G401.6 (cell line): ENCODE measurements around the gene CERT1.
A peak's percentile ranks its signal among the peaks of the same experiment; 100 is the strongest.
"Not testable (repeated sequence)": the region's sequence is repeated elsewhere in the genome, so short reads cannot be mapped to it uniquely, and the experiment has no call there.

ENCODE experiments used
- FAIRE-seq: peaks from 2 replicates; lab custom pipeline; 2012; peaks lifted over from hg19 to GRCh38; lab: Jason Lieb, UNC

CERT1 gene, protein sequence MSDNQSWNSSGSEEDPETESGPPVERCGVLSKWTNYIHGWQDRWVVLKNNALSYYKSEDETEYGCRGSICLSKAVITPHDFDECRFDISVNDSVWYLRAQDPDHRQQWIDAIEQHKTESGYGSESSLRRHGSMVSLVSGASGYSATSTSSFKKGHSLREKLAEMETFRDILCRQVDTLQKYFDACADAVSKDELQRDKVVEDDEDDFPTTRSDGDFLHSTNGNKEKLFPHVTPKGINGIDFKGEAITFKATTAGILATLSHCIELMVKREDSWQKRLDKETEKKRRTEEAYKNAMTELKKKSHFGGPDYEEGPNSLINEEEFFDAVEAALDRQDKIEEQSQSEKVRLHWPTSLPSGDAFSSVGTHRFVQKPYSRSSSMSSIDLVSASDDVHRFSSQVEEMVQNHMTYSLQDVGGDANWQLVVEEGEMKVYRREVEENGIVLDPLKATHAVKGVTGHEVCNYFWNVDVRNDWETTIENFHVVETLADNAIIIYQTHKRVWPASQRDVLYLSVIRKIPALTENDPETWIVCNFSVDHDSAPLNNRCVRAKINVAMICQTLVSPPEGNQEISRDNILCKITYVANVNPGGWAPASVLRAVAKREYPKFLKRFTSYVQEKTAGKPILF

DNA sequence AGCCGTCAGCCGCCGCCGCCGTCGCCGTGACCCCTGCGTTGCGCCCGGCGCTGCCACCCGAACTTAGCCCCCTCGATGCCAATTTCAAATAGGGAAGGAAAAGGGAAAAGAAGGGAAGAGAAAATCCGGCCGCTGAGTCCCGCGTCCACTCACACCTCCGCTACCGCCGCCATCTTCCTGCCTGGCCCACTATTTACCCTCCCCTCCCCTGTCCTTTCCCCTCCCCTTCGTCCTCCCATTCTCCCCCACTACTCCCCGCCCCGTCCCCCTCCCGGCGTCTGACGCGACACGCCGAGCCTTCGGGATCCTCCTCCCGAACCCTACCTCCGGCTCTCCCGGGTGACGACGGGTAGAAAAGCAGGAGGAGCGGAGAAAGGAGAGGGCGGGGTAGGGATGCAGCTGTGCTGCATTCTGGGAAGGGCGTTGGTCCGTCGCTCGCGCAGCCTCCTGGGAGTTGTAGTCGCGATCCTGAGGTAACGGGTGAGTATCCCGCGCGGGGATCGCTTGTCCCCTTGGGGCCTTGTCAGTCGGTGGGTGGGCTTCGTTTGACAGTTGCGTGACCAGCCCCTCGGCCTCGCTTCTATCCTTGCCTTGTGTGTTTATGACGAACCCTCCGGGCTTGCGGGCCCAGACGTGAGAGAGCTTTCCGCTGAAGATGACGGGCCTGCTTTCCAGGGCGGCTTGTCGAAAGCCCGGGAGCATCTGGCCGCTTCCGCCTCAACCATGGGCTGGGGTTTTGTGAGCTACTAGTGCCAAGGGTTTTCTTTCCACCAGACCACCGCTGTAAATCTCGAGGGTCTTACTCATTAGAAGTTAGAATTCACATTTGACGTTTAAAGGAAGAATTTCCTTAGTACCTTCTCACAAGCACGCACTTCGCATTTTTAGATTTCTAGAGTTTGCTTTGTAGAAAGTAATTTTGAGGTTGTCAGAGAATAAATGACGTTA, at the start of gene CERT1, which contains the start of gene POLK:
TSS of gene CERT1 (minus strand) at position 195 of the 948 bp plus-strand sequence. CDS start 422 bp downstream, outside the sequence.
TSS of gene POLK (plus strand) at position 457 of the 948 bp plus-strand sequence.
- FAIRE-seq, result peak; percentile 97

DNA sequence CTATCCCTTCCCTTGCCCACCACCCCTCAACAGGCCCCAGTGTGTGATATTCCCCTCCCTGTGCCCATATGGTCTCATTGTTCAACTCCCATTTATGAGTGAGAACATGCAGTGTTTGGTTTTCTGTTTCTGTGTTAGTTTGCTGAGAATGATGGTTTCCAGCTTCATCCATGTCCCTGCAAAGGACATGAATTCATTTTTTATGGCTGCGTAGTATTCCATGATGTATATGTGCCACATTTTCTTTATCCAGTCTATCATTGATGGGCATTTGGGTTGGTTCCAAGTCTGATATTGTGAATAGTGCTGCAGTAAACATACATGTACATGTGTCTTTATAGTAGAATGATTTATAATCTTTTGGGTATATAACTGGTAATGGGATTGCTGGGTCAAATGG, 49.2 kb upstream of the CERT1 start:
- not testable (repeated sequence) for FAIRE-seq

DNA sequence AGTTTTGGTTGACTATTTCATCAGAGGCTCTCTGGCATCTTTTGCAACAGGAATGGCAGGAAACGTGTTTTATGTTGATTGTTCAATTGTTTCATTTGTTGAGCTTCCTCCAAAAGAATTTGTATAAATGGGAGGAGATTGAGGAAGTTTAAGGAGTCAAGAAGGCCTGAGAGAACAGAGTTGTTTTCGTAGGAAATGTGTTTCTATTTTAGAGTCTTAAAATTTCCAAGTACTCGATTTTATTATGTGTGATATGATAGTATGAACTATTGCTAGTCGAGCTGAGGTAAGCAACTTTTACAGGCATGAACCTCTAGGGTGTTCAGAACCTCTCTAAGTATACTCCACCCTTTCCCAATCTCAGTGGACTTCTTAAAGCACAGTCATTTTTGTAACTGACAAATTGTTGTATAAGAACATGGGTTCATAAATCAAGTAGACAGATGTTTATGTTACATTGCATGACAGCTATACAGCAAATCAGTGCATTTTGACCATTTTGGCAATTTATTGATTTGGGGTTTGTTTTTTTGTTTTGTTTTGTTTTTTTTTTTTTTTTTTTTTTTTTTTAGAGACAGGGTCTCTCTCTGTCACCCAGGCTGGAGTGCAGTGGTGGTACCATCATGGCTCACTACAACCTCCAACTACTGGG, 47.7 kb upstream of the CERT1 start:
- FAIRE-seq, result no peak

DNA sequence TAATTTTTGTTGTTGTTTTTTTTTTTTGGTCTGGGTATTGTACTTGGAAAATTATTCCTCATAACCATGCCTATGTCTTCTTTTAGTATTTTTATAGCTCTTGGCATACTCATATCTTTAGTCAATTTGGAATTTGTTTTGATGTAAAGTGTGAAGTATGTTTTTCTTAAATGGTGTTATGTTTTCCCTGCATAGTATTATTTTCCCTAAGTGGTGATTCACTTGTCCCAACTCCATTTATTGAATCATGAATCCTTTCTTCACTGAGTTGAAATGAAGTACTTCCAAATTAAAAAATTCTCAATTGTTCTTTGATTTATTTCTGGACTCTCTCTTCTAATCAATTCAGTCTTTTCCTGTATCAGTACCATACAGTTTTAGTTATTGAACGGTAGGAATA, 46.8 kb upstream of the CERT1 start:
- FAIRE-seq, result no peak

DNA sequence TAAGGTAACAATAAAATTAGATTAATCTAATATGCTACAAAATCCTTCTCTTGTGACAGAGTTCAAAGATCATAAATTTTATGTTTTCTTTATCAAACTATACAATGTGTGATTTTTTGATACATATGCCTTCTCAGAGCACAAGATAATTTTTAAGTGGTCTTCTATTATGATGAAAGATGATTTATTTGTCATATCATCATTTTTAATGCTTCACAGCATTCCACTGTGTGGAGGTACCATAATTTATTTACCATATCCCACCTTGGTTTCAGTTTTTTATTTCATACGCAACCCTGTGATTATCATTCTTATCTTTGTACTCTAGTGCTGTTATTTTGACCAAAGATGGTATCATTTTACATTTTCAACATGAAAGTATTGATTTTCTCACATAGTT, 41.9 kb upstream of the CERT1 start:
- no peak for FAIRE-seq

DNA sequence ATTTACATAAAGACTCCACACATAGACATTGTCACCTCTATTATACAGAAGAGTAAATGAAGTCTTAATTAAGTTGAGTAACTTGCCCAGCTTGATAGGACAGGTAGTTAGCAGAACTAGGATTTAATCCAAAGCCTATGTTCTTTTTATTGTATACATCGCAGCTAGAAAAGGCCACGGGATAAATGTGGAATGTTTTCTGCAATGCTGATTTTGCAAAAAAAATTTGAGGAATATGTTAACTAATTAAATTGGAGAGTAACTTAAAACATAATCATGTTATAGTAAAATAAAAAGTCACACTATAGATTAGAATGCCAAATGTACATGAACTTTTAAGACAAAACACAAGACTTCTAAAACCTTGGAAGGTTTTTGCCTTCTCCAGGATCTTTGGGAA, 41.3 kb upstream of the CERT1 start:
- peak; percentile 40 for FAIRE-seq

DNA sequence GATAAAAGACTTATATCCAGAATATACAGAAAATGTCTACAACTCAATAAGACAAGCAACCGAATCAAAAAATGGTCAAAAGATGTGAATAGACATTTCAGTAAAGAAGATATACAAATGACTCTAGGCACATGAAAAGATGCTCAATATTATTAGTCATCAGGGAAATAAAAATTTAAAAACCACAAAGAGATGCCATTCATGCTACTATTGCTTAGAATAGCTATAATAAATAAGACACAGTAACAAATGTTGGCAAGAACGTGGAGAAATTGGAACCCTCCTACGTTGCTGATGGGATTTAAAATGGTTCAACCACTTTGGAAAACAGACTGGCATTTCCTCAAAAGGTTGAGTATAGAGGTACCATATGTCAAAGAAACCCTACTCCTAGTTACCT, 40.0 kb upstream of the CERT1 start:
- FAIRE-seq, result no peak

DNA sequence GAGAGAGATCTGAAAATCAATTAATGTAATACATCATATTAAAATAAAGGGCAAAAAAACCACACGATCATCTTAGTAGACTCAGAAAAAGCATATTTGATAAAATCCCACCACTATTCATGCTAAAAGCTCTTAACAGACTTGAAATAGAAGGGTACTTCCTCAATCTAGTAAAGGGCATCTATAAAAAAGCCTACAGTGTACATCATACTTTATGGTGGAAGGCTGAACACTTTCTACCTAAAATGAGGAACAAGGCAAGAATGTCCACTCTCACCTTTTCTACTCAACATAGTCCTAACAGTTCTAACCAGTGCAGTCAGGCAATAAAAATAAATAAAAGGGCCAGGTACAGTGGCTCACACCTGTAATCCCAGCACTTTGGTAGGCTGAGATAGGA, 39.2 kb upstream of the CERT1 start:
- FAIRE-seq, result no peak

DNA sequence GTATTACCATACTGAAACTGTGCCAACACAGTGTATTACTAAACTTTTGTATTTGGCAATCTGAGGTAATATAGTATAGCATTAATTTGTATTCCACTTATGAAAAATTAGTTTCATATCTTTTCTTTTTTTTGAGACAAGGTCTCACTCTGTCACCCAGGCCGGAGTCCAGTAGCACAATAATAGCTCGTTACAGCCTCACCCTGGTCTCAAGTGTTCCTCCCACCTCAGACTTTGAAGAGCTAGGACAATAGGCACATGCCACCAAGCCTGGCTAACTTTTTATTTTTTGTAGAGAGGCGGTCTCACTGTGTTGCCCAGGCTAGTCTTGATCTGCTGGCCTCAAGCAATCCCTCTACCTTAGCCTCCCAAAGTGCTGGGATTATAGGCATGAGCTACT, 36.4 kb upstream of the CERT1 start:
- no peak for FAIRE-seq

DNA sequence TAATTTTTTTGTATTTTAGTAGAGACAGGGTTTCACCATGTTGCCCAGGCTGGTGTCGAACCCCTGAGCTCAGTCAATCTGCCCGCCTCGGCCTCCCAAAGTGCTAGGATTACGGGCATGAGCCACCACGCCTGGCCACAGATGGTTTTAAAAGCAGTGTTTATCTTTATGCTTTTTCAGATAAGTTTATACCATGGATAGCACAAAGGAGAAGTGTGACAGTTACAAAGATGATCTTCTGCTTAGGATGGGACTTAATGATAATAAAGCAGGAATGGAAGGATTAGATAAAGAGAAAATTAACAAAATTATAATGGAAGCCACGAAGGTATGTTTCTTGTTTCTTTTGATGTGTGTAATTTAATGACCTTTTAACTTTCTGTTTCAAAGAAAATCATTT, 35.4 kb upstream of the CERT1 start:
- FAIRE-seq, result no peak

DNA sequence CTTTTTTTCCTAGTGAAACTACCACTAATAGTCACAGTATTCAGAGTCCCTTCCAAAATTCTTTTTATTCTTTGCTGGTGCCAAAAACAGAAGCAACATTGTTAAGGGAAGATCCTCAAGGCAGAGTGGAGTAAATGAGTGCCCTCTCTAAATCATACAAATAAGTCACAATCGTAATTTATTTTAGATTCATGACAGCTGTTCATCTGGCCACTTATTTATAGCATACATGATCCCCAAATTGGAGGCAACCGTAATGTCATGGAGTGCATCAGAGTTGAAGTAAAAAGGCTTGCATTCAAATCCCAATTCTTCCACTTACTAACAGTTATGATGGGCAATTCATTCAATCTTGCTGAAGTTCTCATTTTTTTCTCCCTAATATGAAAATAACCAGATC, 33.7 kb upstream of the CERT1 start:
- no peak for FAIRE-seq

DNA sequence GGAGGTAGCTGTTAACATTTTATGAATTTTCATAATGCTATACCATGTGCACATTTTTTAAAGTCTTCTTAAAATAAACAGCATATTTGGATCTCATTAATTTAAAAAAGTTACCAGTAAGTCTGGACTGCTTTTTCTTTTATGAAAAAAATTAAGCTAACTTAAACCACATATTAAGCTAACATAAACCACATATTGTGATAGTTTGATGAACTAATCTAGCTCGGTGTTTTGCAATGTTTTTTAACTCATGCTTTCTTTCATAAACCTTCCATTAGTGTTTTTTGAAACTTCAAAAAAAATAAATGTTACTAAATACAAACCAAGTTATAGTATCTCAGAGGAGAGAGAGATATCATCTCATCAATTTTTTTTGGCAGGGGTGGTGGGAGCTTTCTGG, 26.8 kb upstream of the CERT1 start:
- FAIRE-seq, result peak; percentile 41

DNA sequence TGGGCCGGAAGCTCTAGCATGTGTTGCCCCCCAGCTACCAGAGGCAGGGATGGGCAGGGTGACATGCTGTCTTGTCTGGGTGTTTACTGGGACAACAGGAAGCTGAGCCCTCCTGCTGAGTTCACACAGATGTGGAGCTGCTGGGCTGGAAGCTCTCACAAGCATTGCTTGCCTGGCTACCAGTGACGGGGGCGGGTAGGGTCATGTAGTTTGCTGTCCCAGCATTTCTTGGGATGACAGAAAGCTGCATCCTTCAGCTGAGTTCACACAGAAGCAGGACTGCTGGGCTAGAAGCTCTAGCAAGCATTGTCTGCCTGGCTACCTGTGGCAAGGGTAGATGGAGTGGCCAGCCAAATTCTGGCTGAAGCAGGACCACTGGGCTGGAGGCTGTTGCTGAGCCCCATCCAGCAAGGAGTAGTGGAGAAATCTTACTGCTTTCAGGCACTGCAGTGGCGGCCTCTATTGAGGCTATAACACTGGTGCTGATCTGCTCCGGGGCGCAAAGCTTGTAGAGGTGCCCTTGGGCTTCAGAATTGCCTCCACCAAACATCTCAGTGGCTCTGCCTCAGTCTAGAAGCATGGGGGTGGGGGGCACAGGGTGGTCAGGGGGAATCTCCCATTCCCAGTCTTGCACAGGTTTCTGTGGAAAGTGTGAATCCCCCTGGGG, 25.4 kb upstream of the CERT1 start:
- FAIRE-seq, result no peak

DNA sequence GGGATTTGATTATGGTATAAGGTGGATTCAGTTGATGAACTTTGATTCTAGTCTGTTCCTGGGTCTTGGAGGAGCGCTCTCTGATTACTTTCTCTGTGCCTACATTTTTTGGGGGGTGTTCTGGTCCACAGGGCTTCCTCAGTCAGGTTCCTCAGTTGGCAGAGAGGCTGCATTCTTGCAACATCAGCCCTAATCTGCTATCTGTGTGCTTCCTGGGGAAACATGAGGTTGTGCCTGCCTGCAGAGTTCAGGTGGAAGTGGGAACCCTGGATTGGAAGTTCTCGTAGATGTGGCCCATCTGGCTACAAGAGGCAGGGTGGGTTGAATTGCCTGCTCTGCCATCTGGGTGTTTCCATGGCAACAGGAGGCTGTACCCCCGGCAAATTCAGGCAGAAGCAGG, 24.7 kb upstream of the CERT1 start:
- no peak for FAIRE-seq

DNA sequence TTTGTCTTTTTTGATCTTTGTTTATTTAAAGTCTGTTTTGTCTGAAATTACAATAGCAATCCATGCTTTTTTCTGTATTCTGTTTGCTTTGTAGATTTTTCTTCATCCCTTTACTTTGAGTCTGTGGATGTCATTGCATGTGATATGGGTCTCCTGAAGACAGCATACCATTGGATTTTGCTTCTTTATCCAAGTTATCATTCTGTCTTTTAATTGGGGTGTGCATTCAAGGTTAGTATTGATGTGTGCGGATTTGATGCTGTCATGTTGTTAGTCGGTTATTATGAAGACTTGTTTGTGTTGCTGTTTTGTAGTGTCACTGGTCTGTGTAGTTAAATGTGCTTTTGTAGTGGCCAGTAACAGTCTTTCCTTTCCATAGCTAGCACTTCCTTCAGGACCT, 23.3 kb upstream of the CERT1 start:
- no peak for FAIRE-seq

DNA sequence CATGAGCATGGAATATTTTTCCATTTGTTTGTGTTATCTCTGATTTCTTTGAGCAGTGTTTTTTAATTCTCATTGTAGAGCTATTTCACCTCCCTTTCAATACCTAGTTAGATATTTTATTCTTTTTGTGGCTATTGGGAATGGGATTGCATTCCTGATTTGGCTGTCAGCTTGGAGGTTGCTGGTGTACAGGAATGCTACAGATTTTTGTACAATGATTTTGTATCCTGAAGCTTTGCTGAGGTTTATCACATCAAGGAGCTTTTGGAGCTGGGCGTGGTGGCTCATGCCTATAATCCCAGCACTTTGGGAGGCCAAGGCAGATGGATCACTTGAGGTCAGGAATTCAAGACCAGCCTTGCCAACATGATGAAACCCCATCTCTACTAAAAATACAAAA, 22.3 kb upstream of the CERT1 start:
- not testable (repeated sequence) for FAIRE-seq

DNA sequence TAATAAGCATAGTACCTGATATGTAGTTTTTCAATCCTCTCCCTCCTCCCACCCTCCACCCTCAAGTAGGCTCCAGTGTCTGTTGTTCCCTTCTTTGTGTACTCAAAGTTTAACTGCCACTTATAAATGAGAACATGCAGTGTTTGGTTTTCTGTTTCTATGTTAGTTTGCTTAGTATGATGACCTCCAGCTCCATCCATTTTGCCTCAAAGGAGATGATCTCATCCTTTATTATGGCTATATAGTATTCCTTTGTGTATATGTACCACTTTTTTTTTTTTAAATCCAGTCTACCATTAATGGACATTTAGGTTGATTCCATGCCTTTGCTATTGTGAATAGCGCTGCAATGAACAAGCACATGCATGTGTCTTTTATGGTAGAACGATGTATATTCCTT, 20.8 kb upstream of the CERT1 start:
- FAIRE-seq, result no peak

DNA sequence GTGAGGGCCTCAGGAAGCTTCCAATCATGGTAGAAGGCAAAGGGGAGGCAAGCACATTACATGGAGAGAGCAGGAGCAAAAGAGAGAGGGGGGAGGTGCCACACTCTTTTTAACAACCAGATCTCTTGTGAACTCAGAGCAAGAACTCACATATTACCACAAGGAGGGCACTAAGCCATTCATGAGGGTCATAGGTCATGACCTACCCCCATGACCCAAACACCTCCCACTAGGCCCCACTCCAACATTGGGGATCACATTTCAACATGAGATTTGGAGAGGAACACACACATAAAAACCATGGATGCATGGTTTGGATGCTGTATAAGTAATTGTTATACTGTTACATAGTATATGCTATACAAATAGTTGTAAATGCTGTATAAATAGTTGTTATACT, 17.8 kb upstream of the CERT1 start:
- no peak for FAIRE-seq

DNA sequence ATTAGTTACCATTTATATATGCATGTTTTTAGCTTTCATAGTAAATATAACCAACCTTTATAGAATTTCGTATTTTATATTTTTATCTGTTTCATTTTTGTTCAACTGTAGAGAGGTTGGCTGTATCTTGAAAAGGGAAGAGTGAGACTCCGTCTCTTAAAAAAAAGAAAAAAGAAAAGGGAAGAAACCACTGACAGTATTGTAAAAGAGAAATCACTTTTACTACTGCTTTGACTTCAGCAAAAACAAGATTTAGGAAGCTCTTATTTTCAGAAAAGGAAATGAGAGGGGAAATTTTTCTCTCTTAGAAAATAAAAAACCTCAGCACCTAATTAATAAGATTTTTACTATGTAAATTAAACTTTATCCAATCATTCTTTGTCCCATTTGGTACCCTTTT, 14.6 kb upstream of the CERT1 start:
- FAIRE-seq, result no peak

DNA sequence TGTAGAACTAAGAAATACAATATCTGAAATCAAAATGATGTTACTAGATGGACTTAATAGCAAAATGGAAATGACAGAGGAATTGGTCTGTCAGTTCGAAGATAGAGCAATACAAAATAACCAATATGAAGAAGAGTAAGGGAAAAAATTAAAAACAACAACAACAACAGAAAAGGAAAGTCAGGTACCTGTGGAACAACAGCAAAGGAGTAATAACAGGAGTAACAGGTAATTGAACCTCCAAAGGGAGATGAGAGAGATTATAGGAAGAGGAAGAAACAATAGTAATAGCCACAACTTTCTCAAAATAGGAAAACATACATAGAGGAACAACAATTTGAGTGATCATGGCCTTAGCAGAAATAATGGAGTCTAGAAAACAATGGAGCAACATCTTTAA, 13.9 kb upstream of the CERT1 start:
- no peak for FAIRE-seq

DNA sequence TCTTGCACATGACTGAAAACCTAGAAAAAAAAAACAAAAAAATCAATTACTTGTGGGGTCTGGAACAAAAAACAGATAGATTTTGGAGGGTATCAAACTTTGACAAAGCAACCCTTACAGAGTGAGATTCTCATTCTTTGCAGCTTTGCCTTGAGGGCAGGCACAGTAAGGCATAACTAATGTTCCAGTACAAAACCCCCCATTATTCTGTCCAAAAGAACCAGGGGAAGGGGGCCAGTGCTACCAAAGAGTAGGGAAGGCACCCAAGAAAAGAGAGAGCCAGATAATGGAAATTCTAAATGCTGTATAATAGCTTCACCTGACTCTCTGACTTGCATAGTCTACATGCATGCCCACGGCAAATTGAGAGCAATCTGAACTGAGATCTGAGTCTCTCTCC, 13.2 kb upstream of the CERT1 start:
- no peak for FAIRE-seq

DNA sequence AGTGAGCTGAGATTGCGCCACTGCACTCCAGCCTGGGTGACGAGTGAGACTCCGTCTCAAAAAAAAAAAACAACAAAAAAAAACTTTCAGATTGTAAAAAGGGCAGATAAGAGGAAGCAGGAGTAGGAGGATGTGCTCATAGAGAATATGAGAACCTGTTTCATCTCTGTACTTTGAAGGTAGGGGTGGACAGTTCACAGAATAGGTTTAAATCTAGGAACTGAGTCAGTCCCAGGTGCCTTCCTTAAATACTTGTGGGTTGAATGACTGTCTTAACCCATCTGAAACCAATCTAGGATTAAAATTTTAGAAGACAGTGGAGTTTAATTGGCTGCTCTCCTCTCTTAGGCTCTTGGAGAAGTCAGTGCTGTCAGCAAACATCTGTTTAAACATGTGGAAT, 12.6 kb upstream of the CERT1 start:
- FAIRE-seq, result no peak
